HepG2 (cell line): Measurements from ENCODE around the gene SPG7. TPM values are rescaled to one million over a fixed set of nuclear protein-coding genes. Genes with fewer than 3 reads are reported as not detected.

Source experiments
- ATAC-seq: fragments of 200-7000 bp; cut with Tn5 transposase; 3 replicates; pipeline ENCODE4 v1.9.1; 2020; ENCODE audit warnings: mild to moderate bottlenecking, moderate library complexity
- BruUV-seq: library from RNA; stranded (reverse); fragments of 400-500 nt; replicated peaks from 2 replicates; lab custom pipeline; 2021; lab: Mats Ljungman, UMichigan
- CTCF ChIA-PET: fragments of 300-600 bp; formaldehyde crosslinking; extraction: SDS; loops from one replicate; lab custom pipeline; 2021; ENCODE audit warnings: low total read pairs, inconsistent platforms, low intra/inter-chr PET ratio; lab: Yijun Ruan, JAX
- POLR2A ChIA-PET: fragments of 350-600 bp; sonication (Branson Sonifier 250); formaldehyde crosslinking; loops from one replicate; lab custom pipeline; 2020; ENCODE audit warnings: antibody characterized with exemption, inconsistent platforms; lab: Yijun Ruan, JAX
- DNase-seq: peaks from one replicate; pipeline ENCODE4 v3.0.0-alpha.2; 2015; ENCODE audit warnings: low spot score
- FAIRE-seq: peaks from 3 replicates; lab custom pipeline; 2011; peaks lifted over from hg19 to GRCh38; lab: Jason Lieb, UNC
- H2AFZ ChIP-seq: one replicate; pipeline ENCODE4 v1.6.1; 2011; ENCODE audit warnings: low read length, inconsistent platforms
- H3K27ac ChIP-seq: fragments of 300-600 bp; 3 replicates; pipeline ENCODE4 v1.8.0; 2011; ENCODE audit warnings: mixed run types, mild to moderate bottlenecking, mixed read lengths, low read length, inconsistent platforms; ENCODE audit not compliant: insufficient read depth; ENCODE audit errors: extremely low read length
- H3K27me3 ChIP-seq, 2 experiments: fragments of 200-600 bp in 1 of 2; 2 replicates in 1 of 2; 3 replicates in 1 of 2; pipeline versions ENCODE4 v1.6.0 to v1.8.0; 2011; ENCODE audit warnings: low read length in 2 of 2, mild to moderate bottlenecking in 2 of 2, moderate library complexity in 2 of 2, inconsistent platforms in 1 of 2; ENCODE audit not compliant: insufficient read depth in 2 of 2, control insufficient read depth in 1 of 2
- H3K36me3 ChIP-seq, 2 experiments: fragments of 200-600 bp in 1 of 2; replicated peaks in 1 of 2; 2 replicates in 1 of 2; 3 replicates in 1 of 2; pipeline versions ENCODE4 v1.5.1 to v1.8.0; 2011; ENCODE audit warnings: low read length in 2 of 2, inconsistent platforms in 1 of 2; ENCODE audit not compliant: insufficient read depth in 2 of 2, control insufficient read depth in 1 of 2
- H3K4me1 ChIP-seq: 2 replicates; pipeline ENCODE4 v1.5.1; 2012; ENCODE audit warnings: low read length, inconsistent platforms; ENCODE audit not compliant: insufficient read depth
- H3K4me2 ChIP-seq: 2 replicates; pipeline ENCODE4 v1.6.0; 2011; ENCODE audit warnings: low read depth, low read length, inconsistent platforms
- H3K4me3 ChIP-seq, 3 experiments: fragments of 200-600 bp in 1 of 3; sonication (generic), shearing (Covaris generic) in 1 of 3; replicated peaks in 1 of 3; 2 replicates each; pipeline ENCODE4 v1.5.1; 2011 to 2016; ENCODE audit warnings: low read length in 3 of 3, inconsistent platforms in 2 of 3, low read depth in 2 of 3, mild to moderate bottlenecking in 2 of 3, control low read depth in 1 of 3, mixed read lengths in 1 of 3; ENCODE audit not compliant: insufficient read depth in 1 of 3
- H3K79me2 ChIP-seq: one replicate; pipeline ENCODE4 v1.6.1; 2011; ENCODE audit warnings: low read length, inconsistent platforms; ENCODE audit not compliant: insufficient read depth
- H3K9ac ChIP-seq: 2 replicates; pipeline ENCODE4 v1.6.0; 2011; ENCODE audit warnings: mild to moderate bottlenecking, low read depth, low read length, inconsistent platforms; ENCODE audit not compliant: insufficient read depth
- H3K9me3 ChIP-seq: 2 replicates; pipeline ENCODE4 v1.5.1; 2012; ENCODE audit warnings: mild to moderate bottlenecking, low read length
- H4K20me1 ChIP-seq: 2 replicates; pipeline ENCODE4 v1.6.0; 2011; ENCODE audit warnings: inconsistent platforms, mild to moderate bottlenecking, low read length, moderate library complexity; ENCODE audit not compliant: insufficient read depth
- GATAD2A ChIP-seq: IDR thresholded peaks from 2 replicates; pipeline ENCODE4 v1.6.1; 2016
- HMG20B ChIP-seq: conservative IDR thresholded peaks from 2 replicates; pipeline ENCODE4 v1.6.1; 2016; ENCODE audit warnings: missing genetic modification reagents, missing compliant biosample characterization
- MBD4 ChIP-seq: IDR thresholded peaks from 2 replicates; pipeline ENCODE4 v1.6.1; 2012; ENCODE audit warnings: low read length, inconsistent platforms, borderline replicate concordance
- MTA1 ChIP-seq: sonication (generic); formaldehyde crosslinking; IDR thresholded peaks from 2 replicates; pipeline ENCODE4 v1.4.0; 2020; ENCODE audit warnings: missing genetic modification reagents, mild to moderate bottlenecking, borderline replicate concordance
- RXRA ChIP-seq: sonication (generic); formaldehyde crosslinking; IDR thresholded peaks from 2 replicates; pipeline ENCODE4 v1.5.1; 2020; ENCODE audit warnings: missing genetic modification reagents
- ZNF224 ChIP-seq: sonication (generic); formaldehyde crosslinking; IDR thresholded peaks from 2 replicates; pipeline ENCODE4 v1.5.0; 2020; ENCODE audit warnings: mild to moderate bottlenecking, missing genetic modification reagents
- ZNF788 ChIP-seq: sonication (generic); formaldehyde crosslinking; IDR thresholded peaks from 2 replicates; pipeline ENCODE4 v1.5.0; 2020; ENCODE audit warnings: mild to moderate bottlenecking, missing genetic modification reagents, borderline replicate concordance
- WGBS: methylation state at CpG from one replicate; pipeline ENCODE4 v1.1.6; 2017; ENCODE audit warnings: low lambda C conversion rate; 5-methylcytosine and 5-hydroxymethylcytosine counted together
- in situ Hi-C: cut with HindIII; loops from 2 replicates; pipeline ENCODE4 v1.10.0; 2017; ENCODE audit warnings: low pct_unique_long_range_greater_than_20kb; ENCODE audit not compliant: extremely low pct_ligation_motif_present
- intact Hi-C: fragments of 100-400 bp; cut with micrococcal nuclease; formaldehyde crosslinking; loops from one replicate; pipeline ENCODE4 v1.10.0; 2022; ENCODE audit not compliant: unreplicated experiment
- polyA plus RNA-seq, 8 experiments: library from polyadenylated mRNA; depleted of rRNA in 3 of 8; stranded (reverse) in 7 of 8; unstranded in 1 of 8; fragments of >200 nt; fragmentation: Illumina TruSeq in 4 of 8; extraction: Trizol in 4 of 8; gene quantifications; 2 replicates each; pipeline versions ENCODE4 v1.2.1 to v1.2.3, GENCODE V29; 2011 to 2016; ENCODE audit warnings: low read depth in 4 of 8, missing spikeins in 1 of 8, mixed read lengths in 1 of 8; ENCODE audit not compliant: insufficient read depth in 1 of 8
- total RNA-seq, 5 experiments: library from RNA; depleted of rRNA; stranded (reverse); fragments of >200 nt; fragmentation: Illumina TruSeq; extraction: Trizol; gene quantifications; 2 replicates each; pipeline ENCODE4 v1.2.3, GENCODE V29; 2016; ENCODE audit warnings: low read depth in 1 of 5
- TF ChIP-seq, protein P1 (sequence below): sonication (generic); formaldehyde crosslinking; IDR thresholded peaks from 2 replicates; pipeline ENCODE4 v1.5.1; 2020; ENCODE audit warnings: missing genetic modification reagents, mild to moderate bottlenecking, borderline replicate concordance
- TF ChIP-seq, protein P2 (sequence below): sonication (generic); formaldehyde crosslinking; IDR thresholded peaks from 2 replicates; pipeline ENCODE4 v1.9.0; 2021; ENCODE audit warnings: missing genetic modification reagents, mild to moderate bottlenecking, borderline replicate concordance

Gene SPG7
- total and polyA plus RNA-seq, 2 of the 13 experiments (the other 11 are each of a cell fraction or from before 2014, with no cell fraction given) = 66.0 to 136 TPM

DNA sequence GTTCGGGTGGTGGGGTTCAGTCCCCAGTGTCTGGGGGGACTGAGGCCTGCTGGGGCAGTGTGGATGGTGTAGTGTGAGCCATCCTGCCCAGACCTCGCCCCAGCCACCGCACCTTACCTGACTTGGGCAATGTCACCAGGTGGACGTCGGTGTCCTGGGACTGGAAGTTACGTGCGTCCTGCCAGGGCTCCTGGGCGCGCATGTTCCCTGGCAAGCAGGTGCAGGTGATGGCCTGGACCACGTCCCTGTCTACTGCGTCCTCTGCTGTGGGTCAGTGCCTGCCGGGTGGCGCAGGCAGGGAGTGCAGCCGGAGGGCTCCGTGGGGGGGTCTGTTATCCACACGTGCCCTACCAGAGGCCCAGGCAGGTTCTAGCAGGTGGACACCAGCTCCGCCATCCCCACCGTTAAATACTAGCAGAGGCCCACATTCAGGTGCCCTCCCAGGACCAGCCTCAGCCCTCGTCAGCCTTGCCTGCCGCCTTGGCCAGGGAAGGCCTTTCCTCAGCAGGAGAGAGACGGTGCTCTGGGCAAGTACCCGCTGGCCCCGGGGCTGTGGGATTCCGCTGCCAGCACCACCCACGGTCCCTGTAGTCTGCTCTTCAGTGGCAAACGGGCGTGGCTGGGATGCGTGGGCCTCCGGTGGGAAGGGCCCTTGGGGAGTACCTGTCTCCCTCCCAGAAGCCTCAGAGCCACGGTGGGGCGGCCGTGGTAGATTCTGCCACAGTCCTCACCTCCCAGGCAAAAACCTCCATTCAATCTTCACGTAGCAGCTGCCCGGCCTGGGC is 97.2 kb downstream of the SPG7 start:
- Histone ChIP-seq H3K9me3 (no peaks in the 10 kb centered on the region), H3K27ac (no peak overlapping the region), H3K79me2 (no peaks in the 10 kb centered on the region), H3K36me3 (no peaks in the 10 kb centered on the region), H3K4me2 (no peak overlapping the region), H3K4me1 (peaks cover 34% of the 10 kb centered on the region), H2AFZ (no peak overlapping the region), H3K4me3 (no peak overlapping the region), H4K20me1 (no peaks in the 10 kb centered on the region), H3K27me3 (peaks cover 8 to 30% of the 10 kb centered on the region in 2 experiments), H3K9ac (no peak overlapping the region)
- ChIA-PET POLR2A (no interaction called here), CTCF (no interaction called here)
- in situ Hi-C loops = no loop called here
- FAIRE-seq (no peak), ATAC-seq (no peak; the same call in 2 of the 3 replicates), DNase-seq (no peak)
- BruUV-seq = no TSS peak
- intact Hi-C loops = no loop called here
- TF ChIP-seq ZNF224 (0 out of 2 replicates have a peak, but pooled peaks have one; percentile 36), MTA1 (peak; percentile 25; the same call in 1 of the 2 replicates), ZNF788 (CRISPR knock-in tag) (no peak), MBD4 (no peak)
- WGBS = 40% methylated on average over 10 of the region's 34 CpGs

DNA sequence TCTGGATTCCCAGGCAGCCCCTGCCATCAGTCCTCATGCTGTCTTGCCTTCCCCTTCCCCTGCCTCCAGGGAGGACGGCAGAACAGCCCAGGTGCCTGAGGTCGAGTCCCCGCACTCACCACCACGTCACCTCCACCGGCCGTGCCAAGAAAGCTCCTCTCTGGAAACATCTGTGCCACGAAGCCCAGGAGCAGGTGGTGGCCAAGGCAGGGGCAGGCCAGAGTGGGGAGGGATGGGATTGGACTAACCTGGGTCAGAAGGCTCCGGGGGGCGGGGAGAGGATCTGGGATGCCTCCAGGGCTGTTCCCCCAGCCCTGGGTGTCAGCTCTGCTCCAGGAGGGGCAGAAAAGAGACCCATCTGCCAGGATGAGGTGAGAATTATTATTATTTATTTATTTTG is 97.8 kb downstream of the SPG7 start:
- no peak for DNase-seq
- ChIA-PET CTCF (no interaction called here), POLR2A (interaction anchor here (0.5 kb wide), 1 partner anchor 14 kb away, joined by 3 read pairs; no protein-coding TSS in a partner anchor)
- peaks cover 34% of the 10 kb centered on the region for H3K4me1 ChIP-seq
- WGBS = 61% methylated on average over 9 of the region's 9 CpGs
- no peaks in the 10 kb centered on the region for H3K79me2 ChIP-seq
- H3K9me3 ChIP-seq = no peaks in the 10 kb centered on the region
- H4K20me1 ChIP-seq = no peaks in the 10 kb centered on the region
- H3K4me3 ChIP-seq = no peak overlapping the region
- no TSS peak for BruUV-seq
- H3K9ac ChIP-seq = no peak overlapping the region
- no peak for ATAC-seq
- H3K27ac ChIP-seq = no peak overlapping the region
- intact Hi-C loops (no loop called here), in situ Hi-C loops (no loop called here)
- H2AFZ ChIP-seq = no peak overlapping the region
- no peak overlapping the region for H3K4me2 ChIP-seq
- peaks cover 7 to 33% of the 10 kb centered on the region in 2 experiments for H3K27me3 ChIP-seq
- FAIRE-seq = no peak
- H3K36me3 ChIP-seq = no peaks in the 10 kb centered on the region
- TF ChIP-seq, protein P1, sequence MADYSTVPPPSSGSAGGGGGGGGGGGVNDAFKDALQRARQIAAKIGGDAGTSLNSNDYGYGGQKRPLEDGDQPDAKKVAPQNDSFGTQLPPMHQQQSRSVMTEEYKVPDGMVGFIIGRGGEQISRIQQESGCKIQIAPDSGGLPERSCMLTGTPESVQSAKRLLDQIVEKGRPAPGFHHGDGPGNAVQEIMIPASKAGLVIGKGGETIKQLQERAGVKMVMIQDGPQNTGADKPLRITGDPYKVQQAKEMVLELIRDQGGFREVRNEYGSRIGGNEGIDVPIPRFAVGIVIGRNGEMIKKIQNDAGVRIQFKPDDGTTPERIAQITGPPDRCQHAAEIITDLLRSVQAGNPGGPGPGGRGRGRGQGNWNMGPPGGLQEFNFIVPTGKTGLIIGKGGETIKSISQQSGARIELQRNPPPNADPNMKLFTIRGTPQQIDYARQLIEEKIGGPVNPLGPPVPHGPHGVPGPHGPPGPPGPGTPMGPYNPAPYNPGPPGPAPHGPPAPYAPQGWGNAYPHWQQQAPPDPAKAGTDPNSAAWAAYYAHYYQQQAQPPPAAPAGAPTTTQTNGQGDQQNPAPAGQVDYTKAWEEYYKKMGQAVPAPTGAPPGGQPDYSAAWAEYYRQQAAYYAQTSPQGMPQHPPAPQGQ (CRISPR knock-in tag) = no peak
- TF ChIP-seq HMG20B (no peak), GATAD2A (CRISPR knock-in tag) (no peak), RXRA (CRISPR knock-in tag) (no peak)
- TF ChIP-seq, protein P2, sequence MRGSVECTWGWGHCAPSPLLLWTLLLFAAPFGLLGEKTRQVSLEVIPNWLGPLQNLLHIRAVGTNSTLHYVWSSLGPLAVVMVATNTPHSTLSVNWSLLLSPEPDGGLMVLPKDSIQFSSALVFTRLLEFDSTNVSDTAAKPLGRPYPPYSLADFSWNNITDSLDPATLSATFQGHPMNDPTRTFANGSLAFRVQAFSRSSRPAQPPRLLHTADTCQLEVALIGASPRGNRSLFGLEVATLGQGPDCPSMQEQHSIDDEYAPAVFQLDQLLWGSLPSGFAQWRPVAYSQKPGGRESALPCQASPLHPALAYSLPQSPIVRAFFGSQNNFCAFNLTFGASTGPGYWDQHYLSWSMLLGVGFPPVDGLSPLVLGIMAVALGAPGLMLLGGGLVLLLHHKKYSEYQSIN (CRISPR knock-in tag) = no peak
